Right cardiac atrium (tissue), 5 donors: ENCODE results near the gene SYT17. TPM values are rescaled to one million over a fixed set of nuclear protein-coding genes. Genes with fewer than 3 reads are reported as not detected.
A peak's percentile ranks its signal among the peaks of the same experiment; 100 is the strongest.

Source experiments
- ATAC-seq, 2 donors: fragments of 200-7000 bp; cut with Tn5 transposase; one replicate each; pipeline versions ENCODE4 v1.8.0 to v1.9.1; 2020; ENCODE audit warnings: moderate library complexity in 2 of 2, mild to moderate bottlenecking in 1 of 2
- DNase-seq, 3 donors: peaks; one replicate each; pipeline ENCODE4 v3.0.0-alpha.2; 2020
- H3K27ac ChIP-seq: one replicate; pipeline ENCODE4 v1.5.1; 2013; ENCODE audit warnings: mild to moderate bottlenecking, low read length, control low read depth, moderate library complexity
- H3K27me3 ChIP-seq: one replicate; pipeline ENCODE4 v1.6.1; 2013; ENCODE audit not compliant: control insufficient read depth, insufficient read depth
- H3K4me1 ChIP-seq: one replicate; pipeline ENCODE4 v1.6.1; 2013; ENCODE audit warnings: low read length; ENCODE audit not compliant: control insufficient read depth, insufficient read depth
- H3K4me3 ChIP-seq: one replicate; pipeline ENCODE4 v1.5.1; 2013; ENCODE audit warnings: low read length, control low read depth
- H3K9me3 ChIP-seq: one replicate; pipeline ENCODE4 v1.6.1; 2013; ENCODE audit warnings: low read length; ENCODE audit not compliant: control insufficient read depth
- WGBS: extraction: QIAGEN DNeasy Blood & Tissue Kit; methylation state at CpG from one replicate; pipeline ENCODE4 v1.1.7; 2013; 5-methylcytosine and 5-hydroxymethylcytosine counted together
- intact Hi-C, 4 donors: fragments of 100-400 bp; cut with DNase I; formaldehyde crosslinking; loops; one replicate each; pipeline versions ENCODE4 v1.11.0 to v1.14.0; 2022 to 2023
- polyA plus RNA-seq: library from polyadenylated mRNA; stranded (reverse); fragments of 200-250 nt; gene quantifications from one replicate; pipeline ENCODE4 v1.2.3, GENCODE V29; 2013
- total RNA-seq, 4 donors: library from RNA; stranded (reverse); fragmentation: NEBNext Ultra II Directional; extraction: Animal tissue kit (Norgen Biotek cat#: 25700); gene quantifications; one replicate each; pipeline ENCODE4 v1.2.1, GENCODE V29; 2021
- donor health status: healthy with polysubstance abuse.
- donor health status: DM: no; HTN: yes; CAD: no.
- donor health status: DM: no; HTN: no; CAD: no.
- donor health status: DM: no; HTN: yes; CAD: no; lungs with severe emphysema.
- donor health status: DM: yes; HTN: yes; CAD: no.

The SYT17 gene
- total and polyA plus RNA-seq, 5 donors: 0.68 to 1.3 (median 0.97) TPM

- intact Hi-C loops: no loop called here
- DNase-seq (no peak), ATAC-seq (no peak)
- Histone ChIP-seq H3K9me3 (no peaks in the 10 kb centered on the region), H3K27ac (no peak overlapping the region), H3K4me3 (no peak overlapping the region), H3K4me1 (no peaks in the 10 kb centered on the region), H3K27me3 (no peaks in the 10 kb centered on the region)
- 77% methylated on average over 4 of the region's 4 CpGs for WGBS
Measured at GRCh38 chr16:19164285-19164684, 3.8 kb upstream of the SYT17 start.

GRCh38 chr16:19165101-19165500 is 2.9 kb upstream of the SYT17 start:
- no peak for DNase-seq

GRCh38 chr16:19166500-19166899 is 1.5 kb upstream of the SYT17 start:
- ATAC-seq: no peak
- H3K4me1 ChIP-seq: no peaks in the 10 kb centered on the region
- H3K4me3 ChIP-seq: no peak overlapping the region
- DNase-seq: no peak
- WGBS: 77% methylated on average over 2 of the region's 2 CpGs
- no peak overlapping the region for H3K27ac ChIP-seq
- intact Hi-C loops: loop anchor here in 1 of 4 donors (5.0 kb wide), 1 partner anchor 79 kb away; no protein-coding TSS in a partner anchor
- H3K27me3 ChIP-seq: no peaks in the 10 kb centered on the region
- no peaks in the 10 kb centered on the region for H3K9me3 ChIP-seq

More at GRCh38 chr16:19165101-19165500, 2.9 kb upstream of the SYT17 start:
- intact Hi-C loops: loop anchor here in 1 of 4 donors (5.0 kb wide), 1 partner anchor 78 kb away; no protein-coding TSS in a partner anchor
- 74% methylated on average over 5 of the region's 5 CpGs for WGBS
- Histone ChIP-seq H3K27ac (no peak overlapping the region), H3K27me3 (no peaks in the 10 kb centered on the region), H3K9me3 (no peaks in the 10 kb centered on the region), H3K4me3 (no peak overlapping the region), H3K4me1 (no peaks in the 10 kb centered on the region)
- no peak for ATAC-seq

GRCh38 chr16:19168371-19169081 is 486 bp downstream of the SYT17 start:
- Histone ChIP-seq H3K4me3 (peak overlapping the region; percentile 55), H3K4me1 (no peaks in the 10 kb centered on the region), H3K9me3 (no peaks in the 10 kb centered on the region), H3K27me3 (no peaks in the 10 kb centered on the region), H3K27ac (no peak overlapping the region)
- under 1% methylated on average over 68 of the region's 68 CpGs for WGBS
- intact Hi-C loops: loop anchor here in 1 of 4 donors (5.0 kb wide), 1 partner anchor 81 kb away; no protein-coding TSS in a partner anchor
- DNase-seq (peak; percentile 55 to 83 (median 81)), ATAC-seq (peak; percentile 74 to 75)

- peak in 1 of 3 donors; percentile 63 for DNase-seq
- no peaks in the 10 kb centered on the region for H3K27me3 ChIP-seq
- intact Hi-C loops: loop anchor here in 1 of 4 donors (5.0 kb wide), 1 partner anchor 82 kb away; no protein-coding TSS in a partner anchor
- no peaks in the 10 kb centered on the region for H3K4me1 ChIP-seq
- H3K9me3 ChIP-seq: no peaks in the 10 kb centered on the region
- no peak for ATAC-seq
- 23% methylated on average over 19 of the region's 19 CpGs for WGBS
- no peak overlapping the region for H3K27ac ChIP-seq
- no peak overlapping the region for H3K4me3 ChIP-seq
Measured at GRCh38 chr16:19169082-19169639, 1.1 kb downstream of the SYT17 start.

DNA sequence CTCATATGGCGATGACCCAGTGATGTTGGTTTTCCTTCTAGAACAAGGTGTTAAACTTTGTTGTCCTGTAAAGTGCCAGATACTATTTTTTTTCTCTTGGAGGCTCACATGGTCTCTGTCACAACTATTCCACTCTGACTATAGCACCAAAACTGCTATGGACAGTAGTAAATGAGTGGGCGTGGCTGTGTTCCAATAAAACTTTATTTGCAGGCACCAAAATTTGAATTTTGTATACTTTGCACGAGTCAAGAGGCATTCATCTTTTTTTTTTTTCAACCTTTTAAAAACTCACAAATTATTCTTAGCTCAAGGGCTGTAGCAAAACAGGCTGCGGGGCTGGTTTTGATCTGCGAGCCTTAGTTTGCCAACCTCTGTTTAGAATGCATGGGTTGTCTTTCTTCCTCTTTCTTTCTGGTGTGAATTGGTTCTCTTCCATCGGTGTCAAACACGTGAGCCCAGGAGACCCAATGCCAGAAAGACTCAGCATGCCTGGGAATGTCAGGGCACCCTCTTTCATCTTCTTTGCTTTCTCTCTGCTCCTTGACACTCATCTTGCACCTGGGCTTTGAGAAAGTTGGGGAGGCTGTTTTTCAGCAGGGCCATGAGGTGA is 2.1 kb downstream of the SYT17 start:
- Histone ChIP-seq H3K4me3 (no peak overlapping the region), H3K9me3 (no peaks in the 10 kb centered on the region), H3K27ac (no peak overlapping the region), H3K27me3 (no peaks in the 10 kb centered on the region), H3K4me1 (no peaks in the 10 kb centered on the region)
- intact Hi-C loops: loop anchor here in 1 of 4 donors (10.0 kb wide), 1 partner anchor 205 kb away; no protein-coding TSS in a partner anchor
- DNase-seq: no peak
- ATAC-seq: no peak
- WGBS: 74% methylated on average over 7 of the region's 7 CpGs

DNA sequence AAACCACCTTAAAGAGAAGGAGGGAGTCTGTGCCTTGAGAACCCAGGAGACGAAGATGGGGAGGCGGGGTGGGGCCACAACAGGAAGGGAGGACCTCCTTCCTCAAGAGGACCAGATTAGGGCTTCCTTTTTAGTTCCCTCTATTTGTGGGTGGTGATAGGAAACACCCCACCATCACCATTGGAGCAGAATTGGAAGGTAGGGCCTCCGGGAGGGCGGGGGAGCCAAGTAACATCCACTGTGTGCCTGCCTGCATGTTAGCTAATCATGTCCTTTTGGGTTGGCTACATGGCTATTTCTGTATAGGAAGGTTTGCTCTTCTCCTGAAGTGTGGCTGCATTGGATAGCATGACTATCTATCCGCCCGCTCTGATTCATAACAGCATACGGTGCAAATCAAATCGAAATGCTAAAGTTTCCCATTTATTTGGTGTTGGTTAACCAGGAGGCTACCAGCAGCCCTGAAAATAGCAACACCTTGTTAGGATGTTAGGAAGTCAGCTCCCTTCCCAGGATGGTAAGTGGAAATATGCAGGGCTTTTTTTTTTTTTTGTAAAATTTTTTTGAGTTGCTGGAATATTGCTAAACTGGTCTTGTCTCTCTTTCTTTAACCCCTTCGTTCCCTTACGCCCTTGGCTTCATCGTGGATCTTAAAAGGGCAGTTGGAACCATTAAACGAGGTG is 4.2 kb downstream of the SYT17 start:
- WGBS: 81% methylated on average over 12 of the region's 12 CpGs
- DNase-seq: no peak
- Histone ChIP-seq H3K9me3 (no peaks in the 10 kb centered on the region), H3K4me1 (no peaks in the 10 kb centered on the region), H3K27me3 (no peaks in the 10 kb centered on the region), H3K27ac (no peak overlapping the region), H3K4me3 (no peak overlapping the region)
- ATAC-seq: no peak
- intact Hi-C loops: loop anchor here in 1 of 4 donors (10.0 kb wide), 1 partner anchor 203 kb away; no protein-coding TSS in a partner anchor

DNA sequence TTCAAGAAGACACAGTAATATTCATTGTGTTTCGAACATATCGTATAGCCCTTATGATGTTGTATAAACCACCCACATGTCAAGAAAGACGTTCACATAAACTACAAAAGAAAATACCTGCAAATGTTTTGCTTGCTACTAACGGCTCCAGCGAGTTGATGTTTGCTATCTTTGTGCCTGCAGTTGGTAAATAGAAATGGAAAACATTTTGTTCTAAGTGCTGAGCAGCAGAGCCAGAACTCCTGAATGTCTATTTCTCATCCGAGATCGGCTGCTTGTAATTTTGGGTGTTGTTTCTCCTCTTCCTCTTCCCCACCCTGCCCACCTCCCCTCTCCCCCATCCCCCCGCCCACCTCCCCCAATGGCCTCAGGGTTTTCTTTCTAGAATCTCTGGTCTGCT is 5.0 kb downstream of the SYT17 start:
- ATAC-seq: no peak
- Histone ChIP-seq H3K9me3 (no peaks in the 10 kb centered on the region), H3K27me3 (no peaks in the 10 kb centered on the region), H3K27ac (no peak overlapping the region), H3K4me1 (no peaks in the 10 kb centered on the region), H3K4me3 (no peak overlapping the region)
- no peak for DNase-seq
- WGBS: 74% methylated on average over 8 of the region's 8 CpGs
- intact Hi-C loops: loop anchor here in 1 of 4 donors (10.0 kb wide), 1 partner anchor 202 kb away; no protein-coding TSS in a partner anchor

DNA sequence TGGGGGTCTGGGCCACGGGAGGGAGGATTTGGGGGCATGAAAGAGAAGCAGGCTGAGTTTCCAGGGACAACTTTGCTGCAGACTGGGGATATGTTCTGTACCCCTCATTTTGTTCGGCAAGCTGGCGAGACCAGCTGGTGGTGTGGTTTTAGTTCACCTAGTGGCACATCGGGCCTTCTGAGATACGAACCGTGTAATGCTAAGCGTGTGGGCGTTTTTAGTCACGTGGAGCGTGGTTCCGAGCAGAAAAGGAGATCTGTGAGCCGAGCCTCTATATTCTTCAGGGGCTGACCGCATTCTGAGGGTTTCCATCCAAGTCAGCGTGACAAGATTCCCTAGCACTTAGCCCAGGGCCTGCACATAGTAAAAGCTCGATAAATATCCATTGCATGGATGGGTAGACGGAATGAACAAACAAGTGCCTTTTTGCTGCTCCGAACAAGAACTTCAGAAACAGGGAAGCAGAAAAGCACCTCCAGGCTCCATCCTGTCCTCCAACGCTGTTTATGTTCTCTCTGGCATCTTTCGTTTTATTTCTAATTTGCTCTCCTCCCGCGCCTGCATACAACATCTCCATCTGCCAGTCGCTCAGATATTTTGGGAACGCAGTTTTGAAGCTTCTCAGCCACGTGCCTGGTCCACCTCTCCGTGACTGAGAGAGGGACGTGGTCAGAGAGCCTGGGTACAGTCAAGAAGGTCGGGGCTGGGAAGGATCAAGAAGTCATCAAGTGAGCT is 5.8 kb downstream of the SYT17 start:
- Histone ChIP-seq H3K4me3 (no peak overlapping the region), H3K27ac (no peak overlapping the region), H3K4me1 (no peaks in the 10 kb centered on the region), H3K9me3 (no peaks in the 10 kb centered on the region), H3K27me3 (no peaks in the 10 kb centered on the region)
- DNase-seq (no peak), ATAC-seq (no peak)
- WGBS: 88% methylated on average over 27 of the region's 27 CpGs
- intact Hi-C loops: loop anchor here in 1 of 4 donors (10.0 kb wide), 1 partner anchor 201 kb away; no protein-coding TSS in a partner anchor

DNA sequence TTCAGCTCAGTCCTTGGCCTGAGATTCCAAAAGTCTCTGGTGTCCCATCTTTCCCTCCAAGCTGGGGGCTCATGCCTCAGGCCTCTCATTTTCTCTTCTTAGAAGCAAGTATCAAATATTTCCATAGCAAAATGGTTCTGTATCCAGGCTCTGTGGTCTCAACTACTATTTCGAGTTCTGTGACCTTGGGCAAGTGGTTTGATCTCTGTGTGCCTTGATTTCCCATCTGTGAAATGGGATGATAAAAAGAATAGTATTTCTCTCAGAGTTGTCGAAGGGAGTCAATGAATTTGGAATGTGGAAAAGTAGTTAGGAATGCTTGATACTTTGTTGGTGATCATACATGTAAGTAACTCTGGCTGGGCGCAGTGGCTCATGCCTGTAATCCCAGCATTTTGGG is 6.4 kb downstream of the SYT17 start:
- Histone ChIP-seq H3K27ac (no peak overlapping the region), H3K4me1 (no peaks in the 10 kb centered on the region), H3K27me3 (no peaks in the 10 kb centered on the region), H3K4me3 (no peak overlapping the region), H3K9me3 (no peaks in the 10 kb centered on the region)
- ATAC-seq: no peak
- DNase-seq: no peak
- WGBS: 94% methylated on average over 3 of the region's 3 CpGs
- intact Hi-C loops: loop anchor here in 1 of 4 donors (10.0 kb wide), 1 partner anchor 200 kb away; no protein-coding TSS in a partner anchor
